Vagina (tissue), 2 donors: ENCODE data around the gene NPAS3. TPM values are rescaled to one million over a fixed set of nuclear protein-coding genes. Genes with fewer than 3 reads are reported as not detected.

Experiments
- DNase-seq, 2 donors: peaks; one replicate each; pipeline ENCODE4 v3.0.0-alpha.2; 2017; ENCODE audit errors: extremely low spot score in 2 of 2
- H3K27ac ChIP-seq: fragments of 200-600 bp; sonication (generic); one replicate; pipeline ENCODE4 v1.5.1; 2019
- H3K27me3 ChIP-seq: fragments of 200-600 bp; sonication (generic); one replicate; pipeline ENCODE4 v1.5.1; 2019
- H3K36me3 ChIP-seq, 2 donors: fragments of 200-600 bp; sonication (generic); one replicate each; pipeline ENCODE4 v1.5.1; 2017 to 2019
- H3K4me1 ChIP-seq: fragments of 200-600 bp; sonication (generic); one replicate; pipeline ENCODE4 v1.5.1; 2019
- H3K4me3 ChIP-seq, 2 donors: fragments of 200-600 bp; sonication (generic); 1 replicate in 1 of 2; 2 replicates in 1 of 2; pipeline ENCODE4 v1.5.1; 2016 to 2019
- H3K9me3 ChIP-seq: fragments of 200-600 bp; sonication (generic); one replicate; pipeline ENCODE4 v1.5.1; 2019
- CTCF ChIP-seq, 3 experiments: fragments of 450-650 bp in 2 of 3; fragments of 200-600 bp in 1 of 3; sonication (generic) in 1 of 3; IDR thresholded peaks; one replicate each; pipeline ENCODE4 v1.5.1; 2017 to 2019; ENCODE audit warnings: antibody characterized with exemption in 3 of 3, mild to moderate bottlenecking in 2 of 3, moderate library complexity in 2 of 3
- POLR2A ChIP-seq, 2 donors: fragments of 450-650 bp; IDR thresholded peaks; one replicate each; pipeline ENCODE4 v1.6.1; 2017; ENCODE audit warnings: antibody characterized with exemption in 2 of 2, mild to moderate bottlenecking in 2 of 2, moderate library complexity in 2 of 2
- POLR2AphosphoS5 ChIP-seq, 2 donors: sonication (generic); formaldehyde crosslinking; IDR thresholded peaks; one replicate each; pipeline ENCODE4 v1.9.0; 2017; ENCODE audit warnings: antibody characterized with exemption in 2 of 2, mild to moderate bottlenecking in 2 of 2, low read depth in 1 of 2; ENCODE audit not compliant: insufficient read depth in 1 of 2
- intact Hi-C: fragments of 100-400 bp; cut with DNase I; formaldehyde crosslinking; loops from one replicate; pipeline ENCODE4 v1.15.1; 2023
- total RNA-seq: library from RNA; depleted of rRNA; stranded (reverse); fragments of >200 nt; gene quantifications from one replicate; pipeline ENCODE4 v1.2.3, GENCODE V29; 2016

The NPAS3 gene
- total RNA-seq, 1 donor from 2014 or later: 1.2 TPM

DNA sequence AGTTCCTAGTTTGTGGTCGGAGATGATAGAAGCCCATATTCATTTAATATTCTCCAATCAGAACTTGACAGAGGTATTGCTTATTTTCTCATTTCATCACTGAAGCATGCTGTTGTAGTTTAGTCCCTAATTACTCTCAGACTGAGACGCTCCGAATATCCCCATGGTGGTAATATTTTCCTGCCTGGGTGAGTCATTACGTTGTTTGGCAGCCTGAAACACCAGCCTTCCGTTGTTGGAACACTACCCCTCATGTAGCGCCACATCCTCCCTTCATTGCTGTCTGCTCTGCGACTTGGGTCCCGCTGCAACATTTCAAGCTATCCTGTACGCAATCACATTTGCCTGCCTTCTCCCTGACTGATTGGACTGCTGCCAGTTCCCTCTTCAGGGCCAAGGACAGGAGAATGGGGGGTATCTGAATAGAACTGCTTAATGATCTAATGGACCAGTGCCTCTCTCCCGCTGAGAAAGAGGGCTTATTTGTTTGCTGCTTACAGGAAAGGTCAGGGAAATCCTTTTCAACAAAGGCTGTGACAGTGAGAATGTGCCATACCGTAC lies 369.1 kb downstream of the NPAS3 start:
- no peak for TF ChIP-seq CTCF (IDR thresholded peaks at IDR 0.05)
- no peak for TF ChIP-seq POLR2AphosphoS5 (IDR thresholded peaks at IDR 0.05; ENCODE audit: insufficient read depth in 1 of 2, low read depth in 1 of 2)
- Histone ChIP-seq H3K4me1 (no peaks in the 10 kb centered on the region), H3K36me3 (no peaks in the 10 kb centered on the region), H3K27me3 (no peaks in the 10 kb centered on the region), H3K4me3 (no peak overlapping the region), H3K9me3 (no peaks in the 10 kb centered on the region), H3K27ac (no peak overlapping the region)
- intact Hi-C loops: no loop called here
- DNase-seq: no peak

DNA sequence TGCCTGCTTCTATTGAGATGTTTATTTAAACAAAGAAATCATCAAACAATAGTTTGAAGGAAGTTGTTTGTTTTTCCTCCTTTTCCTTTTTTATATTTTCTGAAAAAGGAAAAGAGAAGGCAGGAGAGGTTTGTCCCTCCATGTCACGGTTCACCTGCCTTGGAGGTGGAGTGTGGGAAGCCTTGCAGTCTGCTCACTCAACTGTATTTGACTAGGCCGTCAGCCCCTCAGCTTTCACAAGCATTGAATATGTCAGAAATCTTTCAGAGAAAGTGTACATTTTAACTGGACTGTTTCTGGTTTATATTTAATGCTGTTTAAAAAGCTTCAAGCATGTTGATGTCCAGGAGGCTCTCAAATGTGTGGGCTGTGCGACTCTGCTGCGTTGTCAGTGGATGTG lies 370.4 kb downstream of the NPAS3 start:
- TF ChIP-seq CTCF (IDR thresholded peaks at IDR 0.05) (no peak), POLR2AphosphoS5 (IDR thresholded peaks at IDR 0.05; ENCODE audit: insufficient read depth in 1 of 2, low read depth in 1 of 2) (no peak), POLR2A (IDR thresholded peaks at IDR 0.05) (no peak)
- DNase-seq: no peak
- no peaks in the 10 kb centered on the region for H3K27me3 ChIP-seq
- H3K27ac ChIP-seq: no peak overlapping the region
- no peaks in the 10 kb centered on the region for H3K36me3 ChIP-seq
- H3K4me3 ChIP-seq: no peak overlapping the region
- H3K4me1 ChIP-seq: no peaks in the 10 kb centered on the region
- H3K9me3 ChIP-seq: no peaks in the 10 kb centered on the region
- intact Hi-C loops: no loop called here

DNA sequence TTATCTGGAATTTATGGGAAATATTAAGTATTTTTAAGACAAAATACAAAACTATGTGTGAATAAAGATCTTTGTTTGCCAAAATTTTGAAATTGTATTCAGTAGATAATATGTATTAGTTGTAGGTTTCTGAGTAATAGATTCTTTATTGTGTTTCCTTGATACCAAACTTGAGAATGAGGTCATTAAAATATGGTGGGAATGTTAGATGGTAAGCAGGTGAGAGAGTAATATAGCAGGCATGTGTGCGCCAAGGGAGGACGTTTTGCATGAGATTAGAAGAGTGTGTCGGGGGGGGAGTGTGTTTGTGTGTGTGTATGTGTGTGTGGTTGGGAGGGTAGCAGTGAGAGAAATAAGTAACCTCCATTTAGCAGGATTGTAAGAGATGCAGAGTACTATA lies 376.5 kb downstream of the NPAS3 start:
- TF ChIP-seq POLR2A (IDR thresholded peaks at IDR 0.05): no peak
- TF ChIP-seq CTCF (IDR thresholded peaks at IDR 0.05): no peak
- no peak for TF ChIP-seq POLR2AphosphoS5 (IDR thresholded peaks at IDR 0.05; ENCODE audit: insufficient read depth in 1 of 2, low read depth in 1 of 2)
- intact Hi-C loops: no loop called here
- no peaks in the 10 kb centered on the region for H3K27me3 ChIP-seq
- no peak overlapping the region for H3K27ac ChIP-seq
- H3K9me3 ChIP-seq: no peaks in the 10 kb centered on the region
- DNase-seq: no peak
- H3K4me1 ChIP-seq: no peaks in the 10 kb centered on the region
- H3K4me3 ChIP-seq: no peak overlapping the region
- H3K36me3 ChIP-seq: no peaks in the 10 kb centered on the region

GRCh38 chr14:33315721-33316120 lies 377.0 kb downstream of the NPAS3 start:
- Histone ChIP-seq H3K36me3 (no peaks in the 10 kb centered on the region), H3K9me3 (no peaks in the 10 kb centered on the region), H3K4me3 (no peak overlapping the region), H3K4me1 (no peaks in the 10 kb centered on the region), H3K27ac (no peak overlapping the region), H3K27me3 (no peaks in the 10 kb centered on the region)
- intact Hi-C loops: no loop called here
- no peak for DNase-seq
- TF ChIP-seq POLR2AphosphoS5 (IDR thresholded peaks at IDR 0.05; ENCODE audit: insufficient read depth in 1 of 2, low read depth in 1 of 2) (no peak), CTCF (IDR thresholded peaks at IDR 0.05) (no peak), POLR2A (IDR thresholded peaks at IDR 0.05) (no peak)

GRCh38 chr14:33317675-33318074 lies 379.0 kb downstream of the NPAS3 start:
- TF ChIP-seq POLR2A (IDR thresholded peaks at IDR 0.05): no peak
- no peak for TF ChIP-seq CTCF (IDR thresholded peaks at IDR 0.05)
- no peak for TF ChIP-seq POLR2AphosphoS5 (IDR thresholded peaks at IDR 0.05; ENCODE audit: insufficient read depth in 1 of 2, low read depth in 1 of 2)
- intact Hi-C loops: no loop called here

More at GRCh38 chr14:33317675-33318074, 379.0 kb downstream of the NPAS3 start:
- H3K9me3 ChIP-seq: no peaks in the 10 kb centered on the region
- H3K4me1 ChIP-seq: no peaks in the 10 kb centered on the region
- no peaks in the 10 kb centered on the region for H3K36me3 ChIP-seq
- no peaks in the 10 kb centered on the region for H3K27me3 ChIP-seq
- no peak for DNase-seq
- no peak overlapping the region for H3K27ac ChIP-seq
- no peak overlapping the region for H3K4me3 ChIP-seq
